T-helper 17 cell (primary cell): ENCODE results near the gene C10orf143. TPM values are rescaled to one million over a fixed set of nuclear protein-coding genes. Genes with fewer than 3 reads are reported as not detected.

ENCODE experiments used
- ATAC-seq: fragments of 150-1000 bp; cut with Tn5 transposase; 2 replicates; pipeline ENCODE4 v1.10.0; 2021; ENCODE audit warnings: mild to moderate bottlenecking, moderate library complexity
- DNase-seq, 3 donors: peaks; one replicate each; pipeline versions ENCODE4 v3.0.0 to v3.0.0-alpha.2; 2020 to 2021
- H3K9me3 ChIP-seq: one replicate; pipeline ENCODE4 v1.7.0; 2013; ENCODE audit warnings: low read length, mild to moderate bottlenecking; ENCODE audit not compliant: control insufficient read depth, poor library complexity, severe bottlenecking
- H3K27ac Mint-ChIP-seq: one replicate; pipeline ENCODE4 v1.8.0; 2022; ENCODE audit warnings: mild to moderate bottlenecking, moderate library complexity, mixed read lengths
- H3K27me3 Mint-ChIP-seq: one replicate; pipeline ENCODE4 v1.8.0; 2022; ENCODE audit warnings: mixed read lengths
- H3K36me3 Mint-ChIP-seq: one replicate; pipeline ENCODE4 v1.8.0; 2022; ENCODE audit warnings: low read depth, mixed read lengths
- H3K4me1 Mint-ChIP-seq: one replicate; pipeline ENCODE4 v1.8.0; 2022; ENCODE audit warnings: mild to moderate bottlenecking, mixed read lengths
- H3K4me3 Mint-ChIP-seq: one replicate; pipeline ENCODE4 v1.8.0; 2022; ENCODE audit warnings: mild to moderate bottlenecking, moderate library complexity, mixed read lengths
- total RNA-seq, 4 donors: library from RNA in 2 of 4; stranded (reverse) in 2 of 4; gene quantifications; one replicate each; pipeline ENCODE4 v1.2.3 and lab custom pipeline; 2022 to 2026

C10orf143 gene
- total RNA-seq, 2 donors from 2014 or later: 5.0 to 5.5 TPM

DNA sequence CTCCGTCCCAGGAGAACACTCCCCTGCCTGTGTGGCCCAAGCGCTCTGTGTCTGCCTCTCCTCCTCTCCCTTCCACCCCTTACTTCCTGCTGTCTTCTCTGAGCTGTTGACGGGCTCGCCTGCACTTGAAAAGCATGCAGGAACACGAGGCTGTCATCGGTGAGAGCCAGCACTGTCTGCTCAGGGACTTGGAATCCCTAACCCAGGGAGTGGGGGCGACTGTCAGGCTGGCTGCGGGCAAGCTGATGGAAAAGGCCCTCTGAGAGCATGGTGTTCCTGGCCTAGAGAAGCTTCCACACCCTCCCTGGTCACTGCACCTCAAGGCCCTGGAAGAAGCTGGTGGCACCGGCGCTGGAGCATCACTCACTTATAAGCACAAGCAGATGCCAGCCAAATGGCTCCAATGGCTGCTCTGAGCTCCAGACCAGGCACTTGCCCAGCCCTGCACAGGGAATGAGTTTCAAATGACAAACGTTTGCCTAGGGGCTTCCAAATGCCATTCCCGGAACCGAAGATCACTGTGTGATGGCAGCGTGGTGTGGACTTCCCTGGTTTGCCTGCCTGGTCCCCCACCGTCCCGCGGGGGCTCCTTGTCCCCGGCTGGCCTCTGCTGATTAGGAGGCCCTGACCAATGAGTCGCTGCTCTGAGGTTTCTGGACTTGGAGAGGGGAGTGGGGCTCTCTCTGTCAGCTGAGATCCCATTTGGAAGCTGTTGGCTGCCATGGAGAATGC is 89.8 kb downstream of the C10orf143 start:
- H3K4me3 Mint-ChIP-seq: no peak overlapping the region
- no peaks in the 10 kb centered on the region for H3K9me3 ChIP-seq
- no peak for ATAC-seq
- H3K27me3 Mint-ChIP-seq: no peaks in the 10 kb centered on the region
- no peak for DNase-seq
- no peaks in the 10 kb centered on the region for H3K36me3 Mint-ChIP-seq
- H3K4me1 Mint-ChIP-seq: no peaks in the 10 kb centered on the region
- no peak overlapping the region for H3K27ac Mint-ChIP-seq

DNA sequence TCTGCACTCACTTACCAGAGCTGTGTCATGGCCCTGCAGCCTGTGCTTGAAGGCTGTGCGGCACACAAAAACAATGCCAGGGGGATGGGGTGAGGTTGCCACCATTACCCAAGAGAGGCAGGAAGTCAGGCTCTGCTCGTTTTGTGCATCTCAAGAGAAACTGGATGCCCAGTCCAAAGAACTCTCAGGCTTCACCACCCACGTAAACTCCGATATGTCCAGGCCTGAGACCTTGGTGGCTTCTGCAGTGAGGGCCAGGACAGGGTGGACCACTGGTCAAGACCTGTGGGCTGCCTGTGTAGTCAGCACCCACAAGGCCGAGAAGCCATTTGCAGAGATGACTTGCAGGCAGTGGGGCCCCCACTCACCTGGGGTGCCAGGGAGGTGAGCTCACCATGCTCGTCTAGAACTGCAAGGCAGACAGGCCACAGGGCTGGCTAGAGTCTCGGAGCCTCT is 91.9 kb downstream of the C10orf143 start:
- H3K27me3 Mint-ChIP-seq: peaks cover 9% of the 10 kb centered on the region
- no peaks in the 10 kb centered on the region for H3K36me3 Mint-ChIP-seq
- no peak overlapping the region for H3K27ac Mint-ChIP-seq
- H3K4me3 Mint-ChIP-seq: no peak overlapping the region
- no peaks in the 10 kb centered on the region for H3K4me1 Mint-ChIP-seq
- H3K9me3 ChIP-seq: no peaks in the 10 kb centered on the region
- DNase-seq (no peak), ATAC-seq (no peak)

DNA sequence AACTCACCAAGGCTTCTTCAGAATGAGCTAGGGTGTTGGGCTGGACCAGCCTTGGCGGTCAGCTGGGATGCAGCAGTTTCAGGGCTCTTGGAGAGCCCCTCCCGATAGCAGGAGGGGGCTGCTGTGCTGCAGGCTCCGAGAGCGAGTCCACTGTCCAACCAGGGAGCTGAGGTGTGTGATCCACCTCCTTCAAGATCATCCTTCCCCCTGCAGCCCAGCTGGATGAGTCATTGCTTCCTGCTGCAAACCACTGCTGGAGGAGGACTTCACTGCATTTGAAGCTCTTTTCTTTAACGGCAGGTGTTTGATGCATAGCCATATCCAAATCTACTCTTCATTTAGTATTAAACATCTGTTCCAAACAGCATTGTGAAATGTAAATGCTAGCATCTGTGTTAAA is 92.4 kb downstream of the C10orf143 start:
- DNase-seq: no peak
- Mint-ChIP-seq H3K27me3 (peaks cover 13% of the 10 kb centered on the region), H3K4me1 (no peaks in the 10 kb centered on the region)

DNA sequence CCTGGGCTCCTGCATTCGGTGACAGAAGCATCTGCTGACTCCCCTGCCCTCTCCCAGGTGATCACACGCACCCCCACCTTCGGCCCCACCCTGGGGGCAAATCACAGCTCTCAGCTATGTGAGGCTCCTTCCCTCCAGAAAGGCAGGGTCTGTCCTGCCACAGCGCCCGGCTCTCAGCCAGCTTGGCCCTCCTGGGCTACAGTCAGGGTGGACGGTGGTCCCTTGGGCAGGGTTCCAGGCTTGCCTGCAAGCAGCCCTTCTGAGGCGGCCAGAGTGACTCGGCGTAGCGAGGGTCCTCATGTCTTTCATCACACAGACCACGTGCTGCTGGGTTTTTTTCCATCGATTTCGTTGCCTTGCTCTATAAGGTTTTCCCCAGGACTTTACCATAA is 93.0 kb downstream of the C10orf143 start:
- no peaks in the 10 kb centered on the region for H3K9me3 ChIP-seq
- ATAC-seq: no peak
- no peak for DNase-seq
- H3K36me3 Mint-ChIP-seq: no peaks in the 10 kb centered on the region
- no peak overlapping the region for H3K4me3 Mint-ChIP-seq
- no peaks in the 10 kb centered on the region for H3K4me1 Mint-ChIP-seq
- H3K27me3 Mint-ChIP-seq: peaks cover 20% of the 10 kb centered on the region
- H3K27ac Mint-ChIP-seq: no peak overlapping the region

More for the DNA sequence above, 92.4 kb downstream of the C10orf143 start:
- no peaks in the 10 kb centered on the region for H3K9me3 ChIP-seq
- H3K27ac Mint-ChIP-seq: no peak overlapping the region
- ATAC-seq: no peak
- no peaks in the 10 kb centered on the region for H3K36me3 Mint-ChIP-seq
- no peak overlapping the region for H3K4me3 Mint-ChIP-seq

DNA sequence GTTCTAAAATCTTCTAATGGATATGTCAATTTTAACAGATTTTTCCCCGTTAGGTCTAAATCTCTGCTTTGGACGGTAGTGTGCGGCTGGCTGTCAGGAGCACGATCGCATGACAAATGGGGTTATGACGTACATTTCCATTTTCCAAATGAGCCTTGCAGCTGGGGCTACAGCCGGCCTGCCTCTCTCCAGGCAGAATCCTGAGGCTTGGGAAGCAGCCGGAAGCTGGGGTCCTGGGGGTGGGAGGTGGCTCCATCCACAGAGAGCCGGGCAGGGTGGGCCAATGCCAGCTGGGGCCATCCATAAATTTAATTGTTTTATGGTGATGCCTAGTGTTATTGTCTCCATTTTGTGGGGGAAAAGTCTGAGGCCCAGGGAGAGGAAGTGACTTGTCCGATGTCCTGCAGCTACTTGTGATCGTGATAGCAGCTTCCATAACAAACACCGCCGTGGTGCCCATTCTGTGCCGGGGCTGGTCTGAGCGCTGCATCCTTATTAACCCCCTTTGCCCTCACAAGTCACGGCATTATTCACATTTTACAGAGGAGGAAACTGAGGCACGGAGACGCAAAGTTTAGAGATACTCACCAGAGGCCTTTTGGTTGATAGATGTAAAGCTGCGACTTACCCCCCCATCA is 93.5 kb downstream of the C10orf143 start:
- H3K4me3 Mint-ChIP-seq: no peak overlapping the region
- no peak overlapping the region for H3K27ac Mint-ChIP-seq
- no peaks in the 10 kb centered on the region for H3K9me3 ChIP-seq
- peaks cover 25% of the 10 kb centered on the region for H3K27me3 Mint-ChIP-seq
- H3K4me1 Mint-ChIP-seq: no peaks in the 10 kb centered on the region
- no peak for DNase-seq
- H3K36me3 Mint-ChIP-seq: no peaks in the 10 kb centered on the region
- ATAC-seq: no peak

DNA sequence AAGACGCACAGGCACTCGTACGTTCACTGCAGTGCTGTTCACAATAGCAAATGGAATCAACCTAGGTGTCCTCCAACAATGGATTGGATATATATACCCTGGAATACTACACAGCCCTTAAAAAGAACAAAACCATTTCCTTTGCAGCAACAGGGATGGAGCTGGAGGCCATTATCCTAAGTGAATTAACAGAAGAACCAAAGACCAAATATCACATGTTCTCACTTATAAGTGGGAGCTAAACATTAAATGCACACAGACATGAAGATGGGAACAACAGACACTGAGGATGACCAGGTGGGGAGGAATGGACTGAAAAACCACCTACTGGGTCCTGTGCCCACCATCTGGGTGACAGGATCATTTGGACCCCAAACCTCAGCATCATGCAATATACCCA is 94.5 kb downstream of the C10orf143 start:
- ATAC-seq (no peak), DNase-seq (no peak)
- Mint-ChIP-seq H3K27ac (no peak overlapping the region), H3K27me3 (peaks cover 34% of the 10 kb centered on the region), H3K4me1 (no peaks in the 10 kb centered on the region), H3K4me3 (no peak overlapping the region), H3K36me3 (no peaks in the 10 kb centered on the region)
- no peaks in the 10 kb centered on the region for H3K9me3 ChIP-seq

DNA sequence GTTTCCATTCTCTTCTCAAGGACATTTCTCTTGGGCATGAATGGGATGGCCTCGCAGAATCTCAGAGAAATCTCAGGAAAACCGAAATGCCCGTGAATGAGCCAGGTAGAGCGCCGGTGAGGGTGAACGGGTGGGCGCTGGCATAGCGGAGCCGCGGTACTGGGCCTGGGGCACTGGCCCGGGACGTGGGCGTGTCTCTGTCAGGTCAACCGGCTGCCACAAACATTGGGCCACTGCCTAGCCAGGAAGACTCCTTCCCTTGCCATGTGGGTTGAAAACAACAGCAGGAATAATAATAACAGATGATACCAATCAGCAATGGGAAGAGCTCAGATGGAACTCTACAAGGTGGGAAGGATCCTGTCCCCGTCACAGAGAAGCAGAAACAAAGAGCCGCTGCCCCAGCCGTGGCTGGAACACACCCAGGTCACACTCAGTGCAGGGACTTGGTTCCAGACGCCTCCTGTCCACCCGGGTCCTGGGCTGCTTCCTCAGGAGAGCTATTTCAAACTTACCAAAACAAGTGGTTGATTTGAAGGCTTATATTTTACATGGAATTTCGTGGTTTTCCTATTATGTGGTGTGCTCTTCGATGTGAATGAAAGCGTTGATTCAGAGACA is 95.4 kb downstream of the C10orf143 start:
- Mint-ChIP-seq H3K4me1 (no peaks in the 10 kb centered on the region), H3K27ac (no peak overlapping the region), H3K4me3 (peak overlapping the region; percentile 31), H3K27me3 (peaks cover 34% of the 10 kb centered on the region), H3K36me3 (no peaks in the 10 kb centered on the region)
- ATAC-seq (no peak), DNase-seq (no peak)
- H3K9me3 ChIP-seq: no peaks in the 10 kb centered on the region

DNA sequence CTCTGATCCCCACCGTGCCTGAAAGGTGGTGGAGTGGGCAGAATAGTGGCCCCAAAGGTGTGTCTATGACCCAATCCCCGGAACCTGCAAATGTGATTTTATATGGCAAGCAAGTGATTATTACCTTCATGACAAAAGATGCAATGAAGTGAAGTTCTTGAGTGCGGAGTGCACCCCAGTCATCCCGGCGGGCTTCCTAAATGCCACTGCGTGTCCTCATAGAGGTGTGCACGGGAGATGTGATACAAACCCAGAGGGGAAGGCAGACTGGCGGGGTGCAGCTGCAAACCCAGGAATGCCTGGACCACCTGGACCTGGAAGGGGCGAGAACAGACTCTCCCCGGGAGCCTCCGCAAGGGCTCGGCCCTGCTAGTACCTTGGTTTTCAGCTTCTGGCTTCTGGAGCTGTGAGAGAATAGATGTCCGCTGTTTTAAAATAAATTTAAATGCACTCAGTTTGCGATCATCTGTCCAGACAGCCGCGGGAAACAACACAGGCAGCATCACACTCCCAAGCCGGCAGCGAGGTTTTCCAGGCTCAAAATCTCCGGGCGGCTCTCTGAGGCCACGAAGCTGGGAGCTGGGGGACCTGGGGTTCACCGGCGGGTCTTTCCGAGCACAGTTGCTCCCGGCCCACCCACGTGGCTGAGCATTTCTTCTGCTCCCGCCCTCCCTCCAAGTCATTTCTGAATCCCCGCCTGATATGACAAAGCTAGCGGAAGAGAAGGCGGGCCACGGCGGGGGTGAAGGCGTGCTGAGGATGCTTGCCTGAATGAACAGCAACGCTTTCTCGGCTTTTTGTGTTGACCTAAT is 96.2 kb downstream of the C10orf143 start:
- no peak for ATAC-seq

More for the DNA sequence above, 96.2 kb downstream of the C10orf143 start:
- Mint-ChIP-seq H3K4me1 (no peaks in the 10 kb centered on the region), H3K27me3 (peaks cover 34% of the 10 kb centered on the region), H3K36me3 (no peaks in the 10 kb centered on the region), H3K4me3 (no peak overlapping the region), H3K27ac (no peak overlapping the region)
- no peaks in the 10 kb centered on the region for H3K9me3 ChIP-seq
- no peak for DNase-seq

Other genes starting within 250 kb of the C10orf143 start
- not detected for gene EBF3, start 146.6 kb downstream of the C10orf143 start, total RNA-seq
- gene GLRX3, start 25.6 kb upstream of the C10orf143 start, total RNA-seq: 10 to 100 TPM; 31.5 to 39.9 TPM